Measurements from ENCODE around the gene TRMT61A. TPM values are rescaled to one million over a fixed set of nuclear protein-coding genes. Genes with fewer than 3 reads are reported as not detected.
A peak's percentile ranks its signal among the peaks of the same experiment; 100 is the strongest.

Gene TRMT61A
- total and polyA plus RNA-seq, 2 of the 13 experiments (the other 11 are each of a cell fraction or from before 2014, with no cell fraction given) = 6.5 to 13.6 TPM

DNA sequence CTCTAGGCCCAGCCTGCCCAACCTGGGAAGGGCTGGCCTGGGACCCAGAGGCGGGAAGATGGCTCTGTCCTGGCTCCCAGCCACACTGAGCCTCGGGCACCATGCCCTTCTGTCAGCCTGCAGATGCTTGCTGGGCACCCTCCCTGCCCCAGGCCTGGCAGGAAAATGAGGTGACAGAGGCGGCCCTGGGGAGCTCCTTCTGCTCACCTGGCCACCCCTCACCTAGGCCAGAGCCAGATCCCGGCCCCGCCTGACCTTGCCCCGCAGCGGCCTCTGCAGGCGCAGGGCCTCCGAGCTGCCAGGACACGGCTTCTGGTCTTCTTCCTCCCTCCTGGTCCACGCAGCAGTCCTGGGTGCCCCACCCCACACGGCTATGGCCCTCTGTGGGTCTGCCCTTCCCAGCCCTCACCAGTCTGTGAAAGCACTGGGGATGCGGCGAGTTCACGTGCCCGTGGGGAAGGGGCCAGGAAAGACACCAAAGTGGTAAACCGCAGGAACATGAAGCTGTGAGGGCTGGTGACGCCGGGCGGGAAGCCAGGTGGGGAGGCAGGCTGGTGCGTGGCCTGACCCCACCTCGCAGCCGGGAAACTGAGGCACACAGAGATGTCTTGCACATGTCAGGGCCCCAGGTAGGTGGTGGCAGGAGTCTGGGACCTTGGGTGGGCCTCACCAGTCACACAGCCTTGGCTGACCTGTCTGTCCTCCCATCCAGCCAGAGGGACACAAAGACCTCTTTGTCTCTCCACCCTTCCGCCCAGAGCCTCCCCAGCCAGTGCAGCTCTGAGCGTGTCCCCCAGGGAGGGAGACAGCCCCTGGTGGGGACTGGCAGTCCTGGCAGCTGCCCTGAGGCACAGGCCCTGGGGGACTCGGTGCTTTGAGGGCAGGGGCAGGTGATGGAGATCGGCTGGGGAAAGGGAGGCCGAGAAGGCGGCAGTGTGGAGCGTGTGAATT lies 20.6 kb downstream of the TRMT61A start (continued):
- TF ChIP-seq, protein P1, sequence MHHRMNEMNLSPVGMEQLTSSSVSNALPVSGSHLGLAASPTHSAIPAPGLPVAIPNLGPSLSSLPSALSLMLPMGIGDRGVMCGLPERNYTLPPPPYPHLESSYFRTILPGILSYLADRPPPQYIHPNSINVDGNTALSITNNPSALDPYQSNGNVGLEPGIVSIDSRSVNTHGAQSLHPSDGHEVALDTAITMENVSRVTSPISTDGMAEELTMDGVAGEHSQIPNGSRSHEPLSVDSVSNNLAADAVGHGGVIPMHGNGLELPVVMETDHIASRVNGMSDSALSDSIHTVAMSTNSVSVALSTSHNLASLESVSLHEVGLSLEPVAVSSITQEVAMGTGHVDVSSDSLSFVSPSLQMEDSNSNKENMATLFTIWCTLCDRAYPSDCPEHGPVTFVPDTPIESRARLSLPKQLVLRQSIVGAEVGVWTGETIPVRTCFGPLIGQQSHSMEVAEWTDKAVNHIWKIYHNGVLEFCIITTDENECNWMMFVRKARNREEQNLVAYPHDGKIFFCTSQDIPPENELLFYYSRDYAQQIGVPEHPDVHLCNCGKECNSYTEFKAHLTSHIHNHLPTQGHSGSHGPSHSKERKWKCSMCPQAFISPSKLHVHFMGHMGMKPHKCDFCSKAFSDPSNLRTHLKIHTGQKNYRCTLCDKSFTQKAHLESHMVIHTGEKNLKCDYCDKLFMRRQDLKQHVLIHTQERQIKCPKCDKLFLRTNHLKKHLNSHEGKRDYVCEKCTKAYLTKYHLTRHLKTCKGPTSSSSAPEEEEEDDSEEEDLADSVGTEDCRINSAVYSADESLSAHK (CRISPR knock-in tag; IDR thresholded peaks at IDR 0.05; ENCODE audit: borderline replicate concordance) = no peak
- TF ChIP-seq, protein P2, sequence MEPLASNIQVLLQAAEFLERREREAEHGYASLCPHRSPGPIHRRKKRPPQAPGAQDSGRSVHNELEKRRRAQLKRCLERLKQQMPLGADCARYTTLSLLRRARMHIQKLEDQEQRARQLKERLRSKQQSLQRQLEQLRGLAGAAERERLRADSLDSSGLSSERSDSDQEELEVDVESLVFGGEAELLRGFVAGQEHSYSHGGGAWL (CRISPR knock-in tag; IDR thresholded peaks at IDR 0.05) = no peak
- TF ChIP-seq MIER2 (CRISPR knock-in tag; IDR thresholded peaks at IDR 0.05) (no peak), ATF1 (CRISPR knock-in tag; IDR thresholded peaks at IDR 0.05) (no peak), ZNF552 (CRISPR knock-in tag; IDR thresholded peaks at IDR 0.05; ENCODE audit: borderline replicate concordance) (no peak), MEIS1 (CRISPR knock-in tag; IDR thresholded peaks at IDR 0.05; ENCODE audit: borderline replicate concordance) (0 out of 2 replicates have a peak, but pooled peaks have one; percentile 9), ZSCAN29 (CRISPR knock-in tag; conservative IDR thresholded peaks at IDR 0.05) (no peak), ISX (CRISPR knock-in tag; conservative IDR thresholded peaks at IDR 0.05) (no peak), ELF4 (CRISPR knock-in tag; IDR thresholded peaks at IDR 0.05; ENCODE audit: borderline replicate concordance) (no peak), ZBTB1 (CRISPR knock-in tag; IDR thresholded peaks at IDR 0.05; ENCODE audit: borderline replicate concordance) (no peak), SNAPC2 (CRISPR knock-in tag; IDR thresholded peaks at IDR 0.05) (no peak), KLF13 (CRISPR knock-in tag; IDR thresholded peaks at IDR 0.05) (0 out of 2 replicates have a peak, but pooled peaks have one; percentile 24), HDAC6 (IDR thresholded peaks at IDR 0.05; ENCODE audit: low read depth, low read length) (no peak), AKAP8 (CRISPR knock-in tag; IDR thresholded peaks at IDR 0.05) (0 out of 2 replicates have a peak, but pooled peaks have one; percentile 41), ZNF317 (CRISPR knock-in tag; IDR thresholded peaks at IDR 0.05) (0 out of 2 replicates have a peak, but pooled peaks have one; percentile 18), AGO2 (optimal IDR thresholded peaks at IDR 0.05; ENCODE audit: low read depth, low read length) (no peak), SETDB1 (CRISPR knock-in tag; IDR thresholded peaks at IDR 0.05; ENCODE audit: borderline replicate concordance) (no peak), ZNF136 (CRISPR knock-in tag; IDR thresholded peaks at IDR 0.05; ENCODE audit: low read depth) (no peak), ARNT2 (CRISPR knock-in tag; IDR thresholded peaks at IDR 0.05; ENCODE audit: low read depth) (no peak), HMG20B (CRISPR knock-in tag; conservative IDR thresholded peaks at IDR 0.05) (no peak)
- TF ChIP-seq, protein P3, sequence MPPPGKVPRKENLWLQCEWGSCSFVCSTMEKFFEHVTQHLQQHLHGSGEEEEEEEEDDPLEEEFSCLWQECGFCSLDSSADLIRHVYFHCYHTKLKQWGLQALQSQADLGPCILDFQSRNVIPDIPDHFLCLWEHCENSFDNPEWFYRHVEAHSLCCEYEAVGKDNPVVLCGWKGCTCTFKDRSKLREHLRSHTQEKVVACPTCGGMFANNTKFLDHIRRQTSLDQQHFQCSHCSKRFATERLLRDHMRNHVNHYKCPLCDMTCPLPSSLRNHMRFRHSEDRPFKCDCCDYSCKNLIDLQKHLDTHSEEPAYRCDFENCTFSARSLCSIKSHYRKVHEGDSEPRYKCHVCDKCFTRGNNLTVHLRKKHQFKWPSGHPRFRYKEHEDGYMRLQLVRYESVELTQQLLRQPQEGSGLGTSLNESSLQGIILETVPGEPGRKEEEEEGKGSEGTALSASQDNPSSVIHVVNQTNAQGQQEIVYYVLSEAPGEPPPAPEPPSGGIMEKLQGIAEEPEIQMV (CRISPR knock-in tag; IDR thresholded peaks at IDR 0.05; ENCODE audit: low read depth) = 0 out of 2 replicates have a peak, but pooled peaks have one; percentile 20
- TF ChIP-seq, protein P4, sequence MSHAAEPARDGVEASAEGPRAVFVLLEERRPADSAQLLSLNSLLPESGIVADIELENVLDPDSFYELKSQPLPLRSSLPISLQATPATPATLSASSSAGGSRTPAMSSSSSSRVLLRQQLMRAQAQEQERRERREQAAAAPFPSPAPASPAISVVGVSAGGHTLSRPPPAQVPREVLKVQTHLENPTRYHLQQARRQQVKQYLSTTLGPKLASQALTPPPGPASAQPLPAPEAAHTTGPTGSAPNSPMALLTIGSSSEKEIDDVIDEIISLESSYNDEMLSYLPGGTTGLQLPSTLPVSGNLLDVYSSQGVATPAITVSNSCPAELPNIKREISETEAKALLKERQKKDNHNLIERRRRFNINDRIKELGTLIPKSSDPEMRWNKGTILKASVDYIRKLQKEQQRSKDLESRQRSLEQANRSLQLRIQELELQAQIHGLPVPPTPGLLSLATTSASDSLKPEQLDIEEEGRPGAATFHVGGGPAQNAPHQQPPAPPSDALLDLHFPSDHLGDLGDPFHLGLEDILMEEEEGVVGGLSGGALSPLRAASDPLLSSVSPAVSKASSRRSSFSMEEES (CRISPR knock-in tag; IDR thresholded peaks at IDR 0.05) = 0 out of 2 replicates have a peak, but pooled peaks have one; percentile 11
- TF ChIP-seq, protein P5, sequence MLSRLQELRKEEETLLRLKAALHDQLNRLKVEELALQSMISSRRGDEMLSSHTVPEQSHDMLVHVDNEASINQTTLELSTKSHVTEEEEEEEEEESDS (CRISPR knock-in tag; IDR thresholded peaks at IDR 0.05; ENCODE audit: borderline replicate concordance) = no peak
